ENCODE results near the gene GFOD2. TPM values are rescaled to one million over a fixed set of nuclear protein-coding genes. Genes with fewer than 3 reads are reported as not detected.

GFOD2 gene
- total and polyA plus RNA-seq, 2 of the 13 experiments (the other 11 are each of a cell fraction or from before 2014, with no cell fraction given) = 11.1 to 17.2 TPM

DNA sequence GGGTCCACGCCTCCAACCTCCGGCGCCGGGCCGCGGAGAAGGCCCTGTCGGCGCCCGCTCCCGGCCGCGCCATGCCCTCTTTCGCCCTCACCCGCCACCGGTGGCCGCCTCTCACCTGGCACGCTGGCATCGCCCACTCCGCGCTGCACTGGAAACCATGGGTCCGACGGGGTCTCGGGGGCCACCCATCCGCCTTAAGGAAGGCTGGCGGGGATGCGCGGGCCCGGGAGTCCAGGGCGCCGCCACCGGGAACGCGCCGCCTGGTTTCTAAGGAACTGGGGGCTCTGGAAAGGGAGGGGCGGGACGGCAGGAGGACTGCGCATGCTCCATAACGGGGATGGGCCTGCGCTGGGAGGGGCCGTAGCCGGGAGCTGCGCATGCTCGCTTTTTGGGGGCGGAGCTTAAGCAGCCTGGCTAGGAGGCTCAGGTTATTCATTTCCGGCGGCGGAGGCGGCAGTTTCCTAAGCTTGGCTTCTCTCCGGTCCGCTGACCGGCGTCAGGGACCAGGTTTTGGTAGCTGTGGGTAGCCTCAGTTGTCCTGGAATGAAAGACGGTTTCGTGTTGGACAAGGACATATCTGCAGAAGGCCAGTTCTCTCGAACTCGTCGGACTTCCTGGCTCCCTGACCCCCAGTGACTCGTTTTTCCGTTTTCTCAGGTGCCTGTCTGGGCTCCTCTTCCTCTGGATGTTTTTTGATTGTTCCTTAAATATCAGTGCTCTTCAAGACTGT, at the start of gene GFOD2 (continued):
- TF ChIP-seq, protein P1, sequence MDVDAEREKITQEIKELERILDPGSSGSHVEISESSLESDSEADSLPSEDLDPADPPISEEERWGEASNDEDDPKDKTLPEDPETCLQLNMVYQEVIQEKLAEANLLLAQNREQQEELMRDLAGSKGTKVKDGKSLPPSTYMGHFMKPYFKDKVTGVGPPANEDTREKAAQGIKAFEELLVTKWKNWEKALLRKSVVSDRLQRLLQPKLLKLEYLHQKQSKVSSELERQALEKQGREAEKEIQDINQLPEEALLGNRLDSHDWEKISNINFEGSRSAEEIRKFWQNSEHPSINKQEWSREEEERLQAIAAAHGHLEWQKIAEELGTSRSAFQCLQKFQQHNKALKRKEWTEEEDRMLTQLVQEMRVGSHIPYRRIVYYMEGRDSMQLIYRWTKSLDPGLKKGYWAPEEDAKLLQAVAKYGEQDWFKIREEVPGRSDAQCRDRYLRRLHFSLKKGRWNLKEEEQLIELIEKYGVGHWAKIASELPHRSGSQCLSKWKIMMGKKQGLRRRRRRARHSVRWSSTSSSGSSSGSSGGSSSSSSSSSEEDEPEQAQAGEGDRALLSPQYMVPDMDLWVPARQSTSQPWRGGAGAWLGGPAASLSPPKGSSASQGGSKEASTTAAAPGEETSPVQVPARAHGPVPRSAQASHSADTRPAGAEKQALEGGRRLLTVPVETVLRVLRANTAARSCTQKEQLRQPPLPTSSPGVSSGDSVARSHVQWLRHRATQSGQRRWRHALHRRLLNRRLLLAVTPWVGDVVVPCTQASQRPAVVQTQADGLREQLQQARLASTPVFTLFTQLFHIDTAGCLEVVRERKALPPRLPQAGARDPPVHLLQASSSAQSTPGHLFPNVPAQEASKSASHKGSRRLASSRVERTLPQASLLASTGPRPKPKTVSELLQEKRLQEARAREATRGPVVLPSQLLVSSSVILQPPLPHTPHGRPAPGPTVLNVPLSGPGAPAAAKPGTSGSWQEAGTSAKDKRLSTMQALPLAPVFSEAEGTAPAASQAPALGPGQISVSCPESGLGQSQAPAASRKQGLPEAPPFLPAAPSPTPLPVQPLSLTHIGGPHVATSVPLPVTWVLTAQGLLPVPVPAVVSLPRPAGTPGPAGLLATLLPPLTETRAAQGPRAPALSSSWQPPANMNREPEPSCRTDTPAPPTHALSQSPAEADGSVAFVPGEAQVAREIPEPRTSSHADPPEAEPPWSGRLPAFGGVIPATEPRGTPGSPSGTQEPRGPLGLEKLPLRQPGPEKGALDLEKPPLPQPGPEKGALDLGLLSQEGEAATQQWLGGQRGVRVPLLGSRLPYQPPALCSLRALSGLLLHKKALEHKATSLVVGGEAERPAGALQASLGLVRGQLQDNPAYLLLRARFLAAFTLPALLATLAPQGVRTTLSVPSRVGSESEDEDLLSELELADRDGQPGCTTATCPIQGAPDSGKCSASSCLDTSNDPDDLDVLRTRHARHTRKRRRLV (CRISPR knock-in tag; IDR thresholded peaks at IDR 0.05) = peak; percentile 47
- no peak for TF ChIP-seq ZZZ3 (CRISPR knock-in tag; IDR thresholded peaks at IDR 0.05; ENCODE audit: borderline replicate concordance)
- no peak for TF ChIP-seq HNRNPUL1 (IDR thresholded peaks at IDR 0.05; ENCODE audit: low read depth, low read length)
- TF ChIP-seq ZNF749 (CRISPR knock-in tag; IDR thresholded peaks at IDR 0.05; ENCODE audit: borderline replicate concordance) = 0 out of 2 replicates have a peak, but pooled peaks have one; percentile 7
- no peak for TF ChIP-seq ZNF720 (CRISPR knock-in tag; IDR thresholded peaks at IDR 0.05)
- no peak for TF ChIP-seq NFE2 (CRISPR knock-in tag; IDR thresholded peaks at IDR 0.05)
- no peak for TF ChIP-seq ZNF549 (CRISPR knock-in tag; IDR thresholded peaks at IDR 0.05)
- no peak for TF ChIP-seq ZFP37 (CRISPR knock-in tag; IDR thresholded peaks at IDR 0.05; ENCODE audit: borderline replicate concordance)
- TF ChIP-seq RBAK (CRISPR knock-in tag; IDR thresholded peaks at IDR 0.05) = 0 out of 2 replicates have a peak, but pooled peaks have one; percentile 12
- TF ChIP-seq ZNF713 (CRISPR knock-in tag; IDR thresholded peaks at IDR 0.05) = 0 out of 2 replicates have a peak, but pooled peaks have one; percentile 57
- no peak for TF ChIP-seq MAFF (IDR thresholded peaks at IDR 0.05; ENCODE audit: low read depth, low read length)
- no peak for TF ChIP-seq ZNF337 (CRISPR knock-in tag; IDR thresholded peaks at IDR 0.05; ENCODE audit: borderline replicate concordance, low read depth)
- no peak for TF ChIP-seq ZNF652 (CRISPR knock-in tag; IDR thresholded peaks at IDR 0.05; ENCODE audit: borderline replicate concordance, low read depth)
- TF ChIP-seq PCBP2 (optimal IDR thresholded peaks at IDR 0.05; ENCODE audit: low read depth, low read length, poor library complexity, severe bottlenecking) = no peak
- TF ChIP-seq CCDC6 (CRISPR knock-in tag; IDR thresholded peaks at IDR 0.05) = peak; percentile 39; the same call in 1 of the 2 replicates
- TF ChIP-seq TOE1 (CRISPR knock-in tag; IDR thresholded peaks at IDR 0.05) = no peak
- TF ChIP-seq PHF8 (CRISPR knock-in tag; IDR thresholded peaks at IDR 0.05) = peak; percentile 99
- peak; percentile 98 for TF ChIP-seq HDAC1 (CRISPR knock-in tag; IDR thresholded peaks at IDR 0.05)
- peak; percentile 80; the same call in 1 of the 2 replicates for TF ChIP-seq POGK (CRISPR knock-in tag; conservative IDR thresholded peaks at IDR 0.05)
- peak; percentile 15; the same call in 1 of the 2 replicates for TF ChIP-seq ZFP36L2 (CRISPR knock-in tag; IDR thresholded peaks at IDR 0.05)
- peak; percentile 39; the same call in 1 of the 2 replicates for TF ChIP-seq REPIN1 (CRISPR knock-in tag; IDR thresholded peaks at IDR 0.05; ENCODE audit: borderline replicate concordance, low read depth)
- TF ChIP-seq, protein P2, sequence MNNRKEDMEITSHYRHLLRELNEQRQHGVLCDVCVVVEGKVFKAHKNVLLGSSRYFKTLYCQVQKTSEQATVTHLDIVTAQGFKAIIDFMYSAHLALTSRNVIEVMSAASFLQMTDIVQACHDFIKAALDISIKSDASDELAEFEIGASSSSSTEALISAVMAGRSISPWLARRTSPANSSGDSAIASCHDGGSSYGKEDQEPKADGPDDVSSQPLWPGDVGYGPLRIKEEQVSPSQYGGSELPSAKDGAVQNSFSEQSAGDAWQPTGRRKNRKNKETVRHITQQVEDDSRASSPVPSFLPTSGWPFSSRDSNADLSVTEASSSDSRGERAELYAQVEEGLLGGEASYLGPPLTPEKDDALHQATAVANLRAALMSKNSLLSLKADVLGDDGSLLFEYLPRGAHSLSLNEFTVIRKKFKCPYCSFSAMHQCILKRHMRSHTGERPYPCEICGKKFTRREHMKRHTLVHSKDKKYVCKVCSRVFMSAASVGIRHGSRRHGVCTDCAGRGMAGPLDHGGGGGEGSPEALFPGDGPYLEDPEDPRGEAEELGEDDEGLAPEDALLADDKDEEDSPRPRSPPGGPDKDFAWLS (CRISPR knock-in tag; IDR thresholded peaks at IDR 0.05; ENCODE audit: borderline replicate concordance) = no peak
